NCI-H128 (cell line): Measurements from ENCODE around the gene TMEM273.

ENCODE experiments used
- DNase-seq: peaks from one replicate; lab custom pipeline; 2025; ENCODE audit not compliant: unreplicated experiment; lab: John Stamatoyannopoulos, UW

TMEM273 gene

DNA sequence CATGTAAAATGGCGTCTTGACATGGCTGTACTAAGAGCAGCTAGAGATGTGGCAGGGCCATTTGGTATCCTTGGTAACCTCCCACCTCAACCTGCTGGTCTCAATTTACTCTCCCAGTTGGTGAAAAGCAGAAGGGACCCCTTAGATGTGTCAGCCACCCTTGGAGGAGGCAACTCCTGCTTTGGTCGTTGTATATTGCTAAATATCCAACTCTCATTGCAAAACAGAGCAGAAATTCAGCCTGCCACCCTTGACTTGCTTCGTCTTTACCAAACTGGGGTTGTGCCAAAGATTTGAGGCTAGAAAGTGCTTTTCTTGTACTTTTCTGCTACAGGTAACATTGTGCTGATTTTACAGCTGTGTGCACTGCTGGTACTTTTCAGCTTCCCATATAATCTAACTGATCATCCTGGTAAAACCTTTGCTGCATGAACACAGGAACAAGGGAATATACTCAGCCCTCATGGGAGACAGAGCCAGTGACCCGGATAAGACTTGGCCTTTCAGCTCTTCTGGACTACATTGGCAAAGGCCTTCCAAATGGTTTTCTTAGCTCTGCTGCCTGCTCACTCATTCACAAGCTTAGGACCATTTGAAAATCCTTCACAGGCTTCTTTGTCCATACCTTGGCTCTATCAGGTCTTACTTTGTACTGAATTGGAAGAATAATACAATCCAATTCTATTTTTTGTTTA lies 70.7 kb downstream of the TMEM273 start:
- no peak for DNase-seq

DNA sequence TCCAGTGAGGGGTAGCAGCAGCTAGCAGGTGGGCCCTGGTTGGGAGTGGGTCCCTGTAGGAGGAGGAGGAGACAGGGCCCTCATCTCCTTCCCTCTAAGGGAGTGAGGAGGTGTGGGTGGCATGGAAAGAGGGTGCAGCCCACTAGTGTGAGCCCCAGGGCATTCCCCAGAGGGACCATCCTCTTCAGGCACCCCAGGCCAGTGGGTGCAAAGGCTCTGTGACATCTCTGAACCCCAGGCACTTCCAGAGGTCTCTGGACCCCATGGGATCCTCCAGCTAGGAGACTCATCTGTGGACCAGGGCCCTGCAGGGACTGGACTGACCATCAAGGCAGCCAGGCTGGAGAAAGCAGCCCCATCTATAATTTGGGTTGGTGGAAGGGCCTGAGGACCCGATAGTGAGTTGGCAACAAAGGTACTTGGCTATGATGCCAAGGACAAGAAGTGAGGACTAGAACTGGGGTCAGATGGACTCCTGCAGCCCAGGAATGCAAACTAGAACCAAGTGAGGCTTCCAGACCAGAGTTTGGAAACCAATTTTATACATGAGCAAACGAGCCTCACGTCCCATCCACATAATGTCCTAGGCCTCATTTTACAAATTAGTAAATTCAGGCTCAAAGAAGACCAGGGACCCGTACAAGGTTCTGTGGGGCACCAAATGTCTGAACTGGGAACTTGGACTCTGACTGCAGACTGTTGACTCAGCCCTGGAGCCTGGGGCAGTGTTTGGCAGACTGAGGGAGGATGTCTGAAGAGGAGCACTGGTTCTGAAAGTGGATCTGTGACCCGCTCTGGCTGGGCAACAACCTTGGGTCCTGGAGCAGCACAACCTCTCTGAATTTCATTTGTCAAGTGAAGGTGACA lies 71.4 kb downstream of the TMEM273 start:
- DNase-seq, result no peak

DNA sequence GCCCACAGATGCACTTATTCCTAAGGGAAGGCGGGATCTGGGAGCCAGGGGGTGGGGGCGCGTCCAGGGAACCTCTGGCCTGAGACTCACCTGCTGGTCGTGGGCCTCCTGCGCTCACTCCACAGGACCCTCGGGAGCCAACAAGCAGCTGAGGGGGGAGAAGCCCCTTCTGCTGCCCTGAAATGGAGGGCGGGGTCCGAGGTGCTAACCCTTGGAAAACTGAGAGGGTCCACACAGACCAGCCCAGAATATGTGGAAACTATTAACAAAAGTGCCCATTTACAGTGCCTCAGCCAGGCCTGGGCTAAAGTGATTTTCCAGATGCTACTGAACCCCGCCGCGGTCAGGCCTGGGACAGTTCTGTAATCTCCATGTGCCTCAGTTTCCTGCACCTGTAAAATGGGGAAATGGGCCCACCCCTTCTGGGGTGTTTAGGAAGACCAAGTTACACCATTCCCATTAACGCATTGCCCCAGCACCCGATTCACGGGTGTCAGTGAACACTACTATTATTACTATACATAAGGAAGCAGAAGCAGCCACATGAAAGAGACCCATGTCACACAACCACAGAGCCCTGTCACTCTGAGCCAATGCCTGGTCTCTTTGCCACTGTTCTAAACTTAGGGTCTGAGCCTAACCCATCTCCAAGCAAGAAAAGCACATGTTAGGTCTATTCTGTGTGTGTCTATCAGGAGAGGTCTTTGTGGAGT lies 72.2 kb downstream of the TMEM273 start:
- DNase-seq, result no peak

DNA sequence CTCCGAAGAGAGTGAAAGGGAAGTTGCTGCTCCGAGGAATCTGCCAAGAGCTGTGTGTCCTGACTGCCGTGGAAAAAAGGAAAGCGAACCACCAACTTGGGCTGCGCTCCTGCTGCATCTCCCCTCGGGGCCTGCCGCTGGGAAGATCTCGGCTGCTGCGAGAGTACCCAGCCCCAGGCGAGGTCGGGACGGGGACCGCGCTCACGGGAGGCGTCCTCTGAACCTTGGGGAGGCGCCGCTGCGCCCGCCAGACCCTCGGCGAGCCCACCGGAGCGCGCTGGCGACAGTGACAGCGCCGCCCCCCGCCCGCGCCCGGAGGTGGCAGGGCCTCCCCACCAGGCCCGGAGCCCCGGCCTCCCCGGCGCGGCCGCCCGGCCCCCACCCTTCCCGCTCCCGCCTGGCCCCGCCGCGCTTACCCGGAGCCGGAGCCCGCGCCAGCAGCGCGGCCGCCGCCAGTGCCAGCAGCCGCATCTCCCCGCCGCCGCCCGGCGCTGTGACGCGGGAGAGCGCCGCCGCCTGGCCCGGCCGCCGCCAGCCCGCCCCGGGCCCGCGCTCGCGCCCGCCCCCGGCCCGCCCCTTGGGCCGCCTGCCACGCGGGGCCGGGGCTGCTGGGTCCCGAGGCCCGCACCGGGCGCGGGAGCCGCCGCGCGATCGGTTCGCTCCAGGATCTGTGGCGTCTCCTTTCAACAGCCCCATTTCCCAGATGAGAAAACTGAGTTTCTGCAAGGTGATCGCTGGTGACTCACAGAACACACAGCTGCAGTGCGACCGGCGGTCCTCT lies 73.0 kb downstream of the TMEM273 start, which contains the start of gene VSTM4:
VSTM4 (minus strand) TSS at position 508 of the 781 bp plus-strand sequence; CDS start at position 471, 37 bp downstream.
- DNase-seq, result no peak

DNA sequence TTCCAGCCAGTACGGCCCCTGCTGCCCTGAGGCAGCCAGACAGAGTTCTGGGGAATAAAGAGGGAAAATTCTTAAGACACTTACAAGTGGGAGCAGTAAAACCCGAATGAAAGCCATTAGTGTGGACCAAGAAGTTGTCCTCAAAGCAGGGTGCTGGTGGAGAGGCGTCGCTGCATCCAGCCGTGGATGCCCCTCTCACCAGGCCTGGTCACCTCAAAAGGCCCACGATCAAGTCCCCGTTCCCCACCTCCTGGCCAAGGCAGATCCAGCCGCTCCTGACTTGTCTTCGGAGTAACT lies 73.5 kb downstream of the TMEM273 start:
- no peak for DNase-seq

DNA sequence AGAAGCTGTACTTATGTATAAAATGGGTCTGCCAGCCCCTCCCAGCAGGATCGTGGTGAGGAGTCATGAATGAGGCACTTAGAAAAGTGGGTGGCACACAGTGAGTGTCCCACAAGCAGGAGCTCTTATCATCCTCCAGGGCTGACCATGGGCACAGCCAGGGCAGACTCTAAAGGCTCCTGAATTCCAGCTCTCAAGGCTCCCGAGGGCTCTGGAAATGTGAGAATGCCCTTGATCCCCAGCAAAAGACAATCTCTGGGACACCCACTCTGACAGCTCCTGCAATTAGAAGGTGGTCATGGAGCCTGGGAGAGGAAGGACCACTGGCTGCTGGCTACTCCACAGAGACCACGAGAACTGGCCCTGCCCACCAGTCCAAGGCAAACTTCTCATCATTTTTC lies 74.5 kb downstream of the TMEM273 start:
- DNase-seq, result no peak

DNA sequence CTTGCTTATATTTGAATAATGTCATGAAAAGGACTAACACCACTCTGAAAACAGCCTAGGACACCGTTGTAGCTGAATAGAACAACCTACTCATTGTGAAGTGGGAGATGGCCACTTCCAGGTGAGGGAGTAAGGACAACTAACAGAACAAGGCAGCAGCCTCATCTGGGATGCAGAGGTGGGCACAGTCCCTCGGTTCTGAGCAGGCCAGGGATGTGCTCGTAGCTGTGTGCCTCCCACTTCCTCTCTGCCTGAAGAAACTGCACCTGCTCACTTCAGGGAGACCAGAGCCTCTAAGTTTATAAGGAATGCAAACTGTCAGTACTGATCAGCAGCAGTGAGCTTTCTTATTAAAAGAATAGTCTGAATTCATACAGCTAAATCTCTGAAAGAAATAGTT lies 75.3 kb downstream of the TMEM273 start:
- no peak for DNase-seq

DNA sequence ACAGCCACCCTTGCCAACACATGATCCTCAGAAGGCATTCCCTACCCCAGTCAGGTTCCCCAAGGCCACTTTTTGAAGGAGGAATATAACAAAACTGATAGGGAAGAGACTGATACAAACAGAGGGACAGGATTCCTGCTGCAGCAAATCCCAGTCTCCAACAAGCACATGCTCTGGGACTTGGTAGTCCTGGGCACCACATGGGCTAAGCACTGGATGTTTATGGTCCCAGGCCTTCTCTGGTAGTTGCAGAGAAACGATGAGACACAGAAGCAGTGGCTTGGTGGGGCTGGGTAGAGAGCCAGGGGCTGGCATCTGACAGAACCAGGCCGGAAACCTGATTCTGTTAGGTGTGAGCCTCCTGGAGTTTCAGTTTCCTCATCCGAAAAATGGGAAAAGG lies 76.1 kb downstream of the TMEM273 start:
- DNase-seq, result no peak

DNA sequence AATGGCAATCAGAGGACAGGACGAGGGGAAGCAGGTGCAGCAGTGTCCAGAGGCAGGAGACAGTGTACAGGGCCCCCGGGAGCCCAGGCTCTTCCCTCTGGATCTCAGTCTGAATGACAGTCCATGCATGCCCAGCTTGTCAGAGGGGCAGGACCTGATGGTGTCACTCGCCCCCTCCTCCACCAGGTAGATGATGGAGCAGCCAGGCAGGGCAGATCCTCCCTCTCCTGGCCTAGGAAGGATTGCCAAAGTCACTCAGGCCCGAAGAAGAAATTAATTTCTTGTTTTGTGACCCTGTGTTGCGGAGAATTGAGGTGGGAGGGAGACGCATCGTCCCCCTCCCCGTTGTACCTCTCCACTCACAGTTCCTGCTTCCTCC lies 76.9 kb downstream of the TMEM273 start:
- no peak for DNase-seq

DNA sequence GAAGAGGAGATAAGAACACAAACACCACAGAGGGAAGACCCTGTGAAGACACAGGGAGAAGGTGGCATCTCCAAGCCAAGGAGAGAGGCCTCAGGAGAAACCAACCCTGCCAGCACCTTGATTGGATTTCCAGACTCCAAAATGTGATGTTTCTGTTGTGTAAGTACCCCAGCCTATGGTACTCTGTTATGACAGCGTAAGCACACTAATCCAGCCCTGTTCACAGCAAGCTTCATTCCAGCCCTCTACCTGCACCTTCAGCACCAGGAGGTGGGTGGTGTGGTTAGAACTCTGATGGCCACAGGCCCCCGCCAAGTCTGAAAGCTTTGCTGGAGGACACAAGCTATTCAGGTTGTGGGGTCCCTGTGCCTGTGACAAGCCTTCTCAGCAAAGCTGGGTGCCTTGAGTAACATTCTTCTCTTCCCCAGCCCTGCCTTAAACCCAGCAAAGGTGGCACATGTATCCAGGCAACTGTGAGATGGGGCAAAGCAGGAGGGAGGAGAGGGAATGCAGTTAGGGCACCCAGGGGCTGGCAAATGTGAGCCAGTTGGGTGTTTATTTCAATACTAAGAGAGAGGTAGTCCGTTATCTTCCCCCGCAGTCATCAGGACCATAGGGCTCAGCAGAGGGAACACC lies 77.4 kb downstream of the TMEM273 start:
- no peak for DNase-seq

DNA sequence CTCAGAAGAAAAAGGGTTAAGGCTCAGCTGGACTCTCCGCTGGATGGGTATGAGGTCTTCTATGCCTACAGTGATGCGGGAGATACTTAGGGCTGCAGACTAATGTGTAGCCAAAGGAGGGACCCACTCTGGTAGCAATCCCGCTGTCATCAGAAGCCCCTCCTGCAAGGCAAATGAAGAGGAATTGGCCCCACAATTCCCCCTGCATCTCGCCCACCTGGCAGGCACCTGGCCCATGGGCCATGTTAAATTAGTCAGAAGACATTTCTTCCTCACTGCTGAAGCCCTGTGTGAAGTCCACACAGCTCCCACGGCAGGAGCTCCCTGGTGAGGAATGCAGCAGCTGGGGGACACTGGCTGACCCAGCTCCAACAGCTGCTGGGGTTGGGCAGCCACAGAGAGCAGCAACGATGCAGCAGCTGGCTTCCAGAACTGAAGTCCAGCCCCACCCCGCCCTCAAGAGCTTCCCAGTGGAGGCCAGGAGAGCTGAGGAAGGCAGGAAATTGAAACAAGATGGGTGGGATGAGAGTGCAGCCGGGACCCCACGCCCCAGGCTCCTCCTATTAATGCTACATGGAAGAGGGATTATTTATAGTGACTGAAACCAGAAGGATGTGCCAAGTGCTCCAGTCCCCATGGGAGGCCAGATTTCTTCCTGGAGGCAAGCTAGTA lies 78.4 kb downstream of the TMEM273 start:
- DNase-seq, result no peak

DNA sequence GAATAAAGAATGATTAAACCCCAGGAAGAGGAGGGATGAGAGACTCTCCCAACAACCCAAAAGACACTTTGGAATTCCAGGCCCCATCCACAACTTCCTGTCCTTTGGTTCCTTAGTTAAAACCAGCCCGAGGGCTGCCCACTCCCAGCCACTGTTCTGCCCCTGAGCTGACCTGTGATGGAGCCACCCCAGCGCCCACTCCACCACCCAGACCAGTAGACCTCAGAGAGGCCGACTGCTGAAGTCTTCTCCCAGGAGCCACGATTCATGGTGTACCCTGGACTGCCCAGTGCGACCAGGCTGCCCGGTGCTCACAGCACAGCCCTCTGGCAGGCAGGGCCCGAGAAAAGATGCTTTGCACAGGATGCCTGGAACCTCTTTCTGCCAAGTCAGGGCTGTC lies 79.5 kb downstream of the TMEM273 start:
- no peak for DNase-seq

DNA sequence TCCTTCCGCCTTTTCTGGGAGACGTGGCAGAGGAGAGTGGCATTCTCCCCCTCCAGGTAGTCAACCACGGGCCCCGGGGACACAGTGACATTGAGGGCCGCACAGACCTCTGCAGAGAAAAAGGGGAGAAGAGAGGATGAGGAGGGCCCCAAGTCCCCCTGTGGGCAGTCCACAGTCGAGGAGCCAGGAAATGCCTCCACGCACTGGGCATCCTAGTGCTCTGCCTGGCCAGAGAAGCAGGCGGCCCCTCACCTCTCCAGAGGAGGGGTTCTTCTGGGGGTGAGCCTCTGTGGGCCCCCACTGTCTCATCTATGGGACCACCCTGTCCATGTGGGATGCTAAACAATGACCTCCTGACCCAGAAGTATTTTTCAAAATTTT lies 80.3 kb downstream of the TMEM273 start:
- DNase-seq, result no peak

DNA sequence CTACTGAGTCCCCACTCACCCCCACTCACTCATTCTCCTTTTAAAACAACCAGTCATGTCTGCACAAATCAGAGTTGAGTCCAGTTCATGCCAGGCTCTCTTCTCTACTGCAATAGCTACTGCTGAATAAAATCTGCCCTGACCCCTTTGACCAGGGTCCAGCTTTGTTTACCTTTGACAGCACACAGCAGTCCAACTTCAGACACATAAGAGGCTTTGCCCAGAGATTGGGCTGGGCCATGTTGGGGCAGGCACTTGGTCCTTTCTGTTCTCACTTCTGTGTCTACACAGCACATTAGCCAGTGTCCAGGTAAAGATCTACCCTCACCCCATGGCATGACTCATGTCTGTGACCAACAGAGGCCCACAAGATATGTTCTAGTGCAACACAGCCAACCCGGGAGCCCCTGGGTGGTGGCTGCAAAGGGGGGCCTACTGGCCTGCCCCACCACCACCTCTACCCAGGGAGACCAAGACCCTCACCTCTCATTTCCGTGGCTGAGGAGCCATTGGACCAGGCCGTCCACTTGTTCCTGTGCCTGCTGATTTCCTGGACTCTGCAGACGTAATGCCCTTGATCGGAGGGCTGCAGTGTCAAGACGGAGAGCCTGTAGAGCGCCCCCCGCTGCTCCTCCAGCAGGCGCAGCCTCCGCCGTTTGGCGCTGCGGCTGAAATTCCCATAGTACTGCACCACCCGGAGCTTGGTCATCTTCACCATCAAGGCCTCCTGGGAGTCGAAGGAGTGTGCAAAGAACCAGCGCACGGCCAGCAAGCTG lies 80.9 kb downstream of the TMEM273 start:
- DNase-seq, result no peak

DNA sequence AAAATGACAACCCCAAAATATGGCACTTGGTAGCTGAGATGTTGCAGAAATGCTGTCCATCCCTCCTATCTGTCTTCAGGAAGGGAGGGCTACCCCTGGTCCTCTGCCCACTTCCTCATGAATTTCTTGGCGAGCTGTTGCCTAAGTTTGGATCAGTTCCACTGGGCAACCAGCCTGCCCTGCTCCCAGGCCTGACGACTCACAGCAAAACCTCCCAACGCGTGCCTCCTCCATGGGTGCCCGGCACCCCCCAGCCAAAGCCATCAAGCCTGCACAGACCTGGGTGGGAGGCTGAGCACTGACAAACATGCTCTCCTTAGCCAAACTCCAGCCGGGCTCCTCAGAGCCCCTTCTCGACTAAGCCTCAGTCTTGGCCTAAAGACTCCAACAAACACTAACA lies 81.7 kb downstream of the TMEM273 start:
- DNase-seq, result no peak

DNA sequence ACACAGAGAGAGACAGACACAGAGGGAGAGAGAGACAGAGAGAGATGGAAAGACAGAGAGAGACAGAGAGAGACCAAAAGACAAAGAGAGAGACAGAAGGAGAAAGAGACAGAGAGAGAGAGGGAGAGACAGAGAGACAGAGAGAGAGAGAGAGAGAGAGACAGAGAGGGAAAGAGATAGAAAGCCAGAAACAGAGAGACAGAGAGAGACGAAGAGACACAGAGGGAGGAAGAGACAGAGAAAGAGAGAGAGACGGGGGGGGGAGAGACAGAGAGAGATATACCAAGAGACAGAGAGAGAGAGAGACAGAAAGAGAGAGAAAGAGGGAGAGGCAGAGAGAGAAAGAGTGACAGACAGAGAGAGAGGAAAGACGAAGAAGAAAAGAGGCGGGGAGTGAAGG lies 83.1 kb downstream of the TMEM273 start:
- no peak for DNase-seq
